ENCODE data around the gene OBSCN.

DNA sequence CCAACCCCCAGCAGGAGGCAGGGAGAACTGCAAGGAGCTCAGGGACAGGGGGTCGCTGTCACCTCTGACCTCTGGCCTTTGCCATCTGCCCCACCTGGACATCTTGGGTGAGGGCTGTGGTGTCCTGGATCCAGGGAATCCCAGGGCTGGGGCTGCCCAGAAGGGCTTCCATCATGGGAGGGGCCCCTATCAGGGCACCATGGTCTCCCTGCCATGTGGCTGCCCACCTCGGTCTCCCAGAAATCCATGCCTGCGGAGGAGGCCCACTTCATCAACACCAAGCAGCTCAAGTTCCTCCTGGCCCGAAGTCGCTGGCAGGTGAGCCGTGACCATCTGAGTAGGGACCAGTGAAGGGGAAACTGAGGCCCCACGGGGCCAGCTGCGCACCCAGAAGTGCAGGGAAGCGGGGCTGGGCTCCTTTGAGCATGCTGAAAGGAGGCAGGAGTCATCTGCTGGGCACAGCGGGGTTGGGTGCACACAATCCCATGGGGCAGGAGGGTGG lies 162.6 kb downstream of the OBSCN start:
- TF ChIP-seq, protein P1, sequence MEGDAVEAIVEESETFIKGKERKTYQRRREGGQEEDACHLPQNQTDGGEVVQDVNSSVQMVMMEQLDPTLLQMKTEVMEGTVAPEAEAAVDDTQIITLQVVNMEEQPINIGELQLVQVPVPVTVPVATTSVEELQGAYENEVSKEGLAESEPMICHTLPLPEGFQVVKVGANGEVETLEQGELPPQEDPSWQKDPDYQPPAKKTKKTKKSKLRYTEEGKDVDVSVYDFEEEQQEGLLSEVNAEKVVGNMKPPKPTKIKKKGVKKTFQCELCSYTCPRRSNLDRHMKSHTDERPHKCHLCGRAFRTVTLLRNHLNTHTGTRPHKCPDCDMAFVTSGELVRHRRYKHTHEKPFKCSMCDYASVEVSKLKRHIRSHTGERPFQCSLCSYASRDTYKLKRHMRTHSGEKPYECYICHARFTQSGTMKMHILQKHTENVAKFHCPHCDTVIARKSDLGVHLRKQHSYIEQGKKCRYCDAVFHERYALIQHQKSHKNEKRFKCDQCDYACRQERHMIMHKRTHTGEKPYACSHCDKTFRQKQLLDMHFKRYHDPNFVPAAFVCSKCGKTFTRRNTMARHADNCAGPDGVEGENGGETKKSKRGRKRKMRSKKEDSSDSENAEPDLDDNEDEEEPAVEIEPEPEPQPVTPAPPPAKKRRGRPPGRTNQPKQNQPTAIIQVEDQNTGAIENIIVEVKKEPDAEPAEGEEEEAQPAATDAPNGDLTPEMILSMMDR (IDR thresholded peaks at IDR 0.05) = no peak
- TF ChIP-seq POLR2AphosphoS5 (IDR thresholded peaks at IDR 0.05) = no peak
- TF ChIP-seq POLR2A (IDR thresholded peaks at IDR 0.05) = no peak

Measured in suprapubic skin (tissue), 4 donors.